HG03108 (cell line): ENCODE results near the gene FAM210A.
"Not testable (repeated sequence)": the region's sequence is repeated elsewhere in the genome, so short reads cannot be mapped to it uniquely, and the experiment has no call there.

Source experiments
- ATAC-seq: cut with Tn5 transposase; IDR thresholded peaks from one replicate; pipeline ENCODE4 v1.9.1; 2021; ENCODE audit warnings: moderate library complexity; ENCODE audit not compliant: unreplicated experiment

Gene FAM210A

GRCh38 chr18:13726232-13726971 lies at the start of gene FAM210A, which contains the start of gene RNMT:
Gene FAM210A, minus strand, starts transcription at chr18:13726558. Its CDS starts 44,481 bp downstream, at chr18:13682077.
Gene RNMT, plus strand, starts transcription at chr18:13726673. Its CDS starts 4,845 bp downstream, at chr18:13731518.
- ATAC-seq, result peak; percentile 90

- no peak for ATAC-seq
Measured at GRCh38 chr18:13775058-13775457, 48.7 kb upstream of the FAM210A start.

GRCh38 chr18:13762690-13763439 lies 36.5 kb upstream of the FAM210A start:
- ATAC-seq, result no peak

- ATAC-seq, result no peak
Measured at GRCh38 chr18:13760047-13760446, 33.7 kb upstream of the FAM210A start.

GRCh38 chr18:13758622-13759021 lies 32.3 kb upstream of the FAM210A start:
- no peak for ATAC-seq

- no peak for ATAC-seq
Measured at GRCh38 chr18:13756671-13757070, 30.3 kb upstream of the FAM210A start.

GRCh38 chr18:13756261-13756660 lies 29.9 kb upstream of the FAM210A start:
- ATAC-seq, result no peak

GRCh38 chr18:13751599-13751998 lies 25.2 kb upstream of the FAM210A start:
- ATAC-seq, result not testable (repeated sequence)

GRCh38 chr18:13746633-13747032 lies 20.3 kb upstream of the FAM210A start:
- no peak for ATAC-seq

GRCh38 chr18:13745696-13746095 lies 19.3 kb upstream of the FAM210A start:
- no peak for ATAC-seq

GRCh38 chr18:13735681-13736080 lies 9.3 kb upstream of the FAM210A start:
- no peak for ATAC-seq

GRCh38 chr18:13730481-13730880 lies 4.1 kb upstream of the FAM210A start:
- ATAC-seq, result no peak

GRCh38 chr18:13726972-13727331 lies 594 bp upstream of the FAM210A start:
- ATAC-seq, result peak; percentile 22

- ATAC-seq, result no peak
Measured at GRCh38 chr18:13725566-13726231, 659 bp downstream of the FAM210A start.

GRCh38 chr18:13720847-13721246 lies 5.5 kb downstream of the FAM210A start:
- ATAC-seq, result no peak

GRCh38 chr18:13720123-13720522 lies 6.2 kb downstream of the FAM210A start:
- ATAC-seq, result no peak

GRCh38 chr18:13716916-13717315 lies 9.4 kb downstream of the FAM210A start:
- no peak for ATAC-seq

GRCh38 chr18:13715330-13715729 lies 11.0 kb downstream of the FAM210A start:
- no peak for ATAC-seq

GRCh38 chr18:13713455-13714055 lies 12.8 kb downstream of the FAM210A start:
- no peak for ATAC-seq

GRCh38 chr18:13712400-13713131 lies 13.8 kb downstream of the FAM210A start:
- no peak for ATAC-seq

GRCh38 chr18:13710414-13710831 lies 15.9 kb downstream of the FAM210A start:
- no peak for ATAC-seq
